DND-41 (cell line): Measurements from ENCODE around the gene RCBTB1.

Experiments used
- ATAC-seq: fragments of 200-7000 bp; cut with Tn5 transposase; 3 replicates; pipeline ENCODE4 v1.9.1; 2021; ENCODE audit warnings: low read depth; ENCODE audit not compliant: insufficient read depth
- DNase-seq: peaks from one replicate; pipeline ENCODE4 v3.0.0-alpha.2; 2020
- H2AFZ ChIP-seq: 2 replicates; pipeline ENCODE4 v1.6.0; 2012; ENCODE audit warnings: low read depth, low read length
- H3K27ac ChIP-seq: 2 replicates; pipeline ENCODE4 v1.5.1; 2012; ENCODE audit warnings: low read length, inconsistent platforms
- H3K27me3 ChIP-seq: fragments of 200-600 bp; sonication (generic); 2 replicates; pipeline ENCODE4 v1.6.0; 2012; ENCODE audit warnings: low read length, mild to moderate bottlenecking, inconsistent platforms; ENCODE audit not compliant: insufficient read depth, poor library complexity
- H3K36me3 ChIP-seq: 2 replicates; pipeline ENCODE4 v1.5.1; 2012; ENCODE audit warnings: low read length, inconsistent platforms; ENCODE audit not compliant: insufficient read depth
- H3K4me1 ChIP-seq: 2 replicates; pipeline ENCODE4 v1.5.1; 2012; ENCODE audit warnings: mild to moderate bottlenecking, low read length; ENCODE audit not compliant: insufficient read depth
- H3K4me2 ChIP-seq: 2 replicates; pipeline ENCODE4 v1.6.0; 2012; ENCODE audit warnings: mild to moderate bottlenecking, moderate library complexity, low read length, inconsistent platforms; ENCODE audit not compliant: insufficient read depth
- H3K4me3 ChIP-seq, 2 experiments: fragments of 200-600 bp in 1 of 2; shearing (Covaris generic) in 1 of 2; 2 replicates each; pipeline ENCODE4 v1.5.1; 2012 to 2016; ENCODE audit warnings: inconsistent platforms in 2 of 2, low read length in 2 of 2, mild to moderate bottlenecking in 2 of 2, low read depth in 1 of 2, moderate library complexity in 1 of 2
- H3K79me2 ChIP-seq: 2 replicates; pipeline ENCODE4 v1.6.0; 2012; ENCODE audit warnings: low read length, inconsistent platforms; ENCODE audit not compliant: insufficient read depth
- H3K9ac ChIP-seq: 2 replicates; pipeline ENCODE4 v1.6.0; 2012; ENCODE audit warnings: low read depth, mild to moderate bottlenecking, inconsistent platforms, low read length, moderate library complexity
- H3K9me3 ChIP-seq: 2 replicates; pipeline ENCODE4 v1.5.1; 2012; ENCODE audit warnings: low read length, moderate library complexity, mild to moderate bottlenecking, inconsistent platforms; ENCODE audit not compliant: insufficient read depth, severe bottlenecking
- H4K20me1 ChIP-seq: 2 replicates; pipeline ENCODE4 v1.6.0; 2012; ENCODE audit warnings: low read length; ENCODE audit not compliant: insufficient read depth
- CTCF ChIP-seq: IDR thresholded peaks from 2 replicates; pipeline ENCODE4 v1.5.1; 2012; ENCODE audit warnings: borderline replicate concordance, low read length, moderate library complexity, mild to moderate bottlenecking; ENCODE audit not compliant: poor library complexity, severe bottlenecking; ENCODE audit errors: extremely low read depth
- EZH2 ChIP-seq: IDR thresholded peaks from 3 replicates; pipeline ENCODE4 v1.6.1; 2012; ENCODE audit warnings: borderline replicate concordance, low read depth, mild to moderate bottlenecking, moderate library complexity, low read length, inconsistent platforms; ENCODE audit not compliant: severe bottlenecking

RCBTB1 gene

DNA sequence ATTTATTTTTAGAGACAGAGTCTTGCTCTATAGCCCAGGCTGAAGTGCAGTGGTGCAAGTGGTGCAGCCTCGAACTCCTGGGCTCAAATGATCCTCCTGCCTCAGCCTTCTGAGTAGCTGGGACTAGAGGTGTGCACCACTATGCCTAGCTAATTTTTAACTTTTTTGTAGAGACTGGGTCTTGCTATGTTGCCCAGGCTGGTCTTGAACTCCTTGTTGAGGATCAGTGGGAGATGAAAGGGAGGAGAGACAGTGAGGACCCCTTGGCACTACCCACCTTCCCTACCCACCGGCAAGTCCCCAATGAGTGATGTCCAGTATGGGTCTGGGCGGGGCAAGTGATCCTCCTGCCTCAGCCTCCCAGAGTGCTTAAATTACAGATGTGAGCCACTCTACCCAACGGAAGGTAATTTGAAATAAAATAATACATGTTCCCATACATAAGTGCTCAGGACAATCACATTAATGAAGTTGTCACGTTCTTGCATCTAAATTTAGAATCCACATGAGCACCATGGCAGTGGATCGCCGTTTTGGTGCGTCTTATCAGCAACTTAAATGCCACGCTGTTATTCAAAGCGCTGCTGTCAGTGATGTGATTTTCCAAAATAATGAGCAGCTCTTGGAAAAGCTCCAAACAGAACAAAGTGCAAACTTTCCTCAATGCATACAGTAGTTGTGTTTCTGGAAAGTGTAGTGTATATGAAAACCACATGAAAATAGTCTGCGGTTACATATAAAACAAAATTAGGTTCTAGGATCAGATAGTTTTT lies 37.0 kb upstream of the RCBTB1 start:
- no peaks in the 10 kb centered on the region for H3K27me3 ChIP-seq
- H3K4me3 ChIP-seq, result no peak overlapping the region
- H2AFZ ChIP-seq, result no peak overlapping the region
- H3K79me2 ChIP-seq, result no peaks in the 10 kb centered on the region
- no peaks in the 10 kb centered on the region for H4K20me1 ChIP-seq
- no peak overlapping the region for H3K9ac ChIP-seq
- no peaks in the 10 kb centered on the region for H3K9me3 ChIP-seq
- H3K4me1 ChIP-seq, result no peaks in the 10 kb centered on the region
- ATAC-seq (no peak), DNase-seq (no peak)
- no peak overlapping the region for H3K27ac ChIP-seq
- TF ChIP-seq CTCF, result no peak
- TF ChIP-seq EZH2, result no peak
- no peaks in the 10 kb centered on the region for H3K36me3 ChIP-seq
- no peak overlapping the region for H3K4me2 ChIP-seq

DNA sequence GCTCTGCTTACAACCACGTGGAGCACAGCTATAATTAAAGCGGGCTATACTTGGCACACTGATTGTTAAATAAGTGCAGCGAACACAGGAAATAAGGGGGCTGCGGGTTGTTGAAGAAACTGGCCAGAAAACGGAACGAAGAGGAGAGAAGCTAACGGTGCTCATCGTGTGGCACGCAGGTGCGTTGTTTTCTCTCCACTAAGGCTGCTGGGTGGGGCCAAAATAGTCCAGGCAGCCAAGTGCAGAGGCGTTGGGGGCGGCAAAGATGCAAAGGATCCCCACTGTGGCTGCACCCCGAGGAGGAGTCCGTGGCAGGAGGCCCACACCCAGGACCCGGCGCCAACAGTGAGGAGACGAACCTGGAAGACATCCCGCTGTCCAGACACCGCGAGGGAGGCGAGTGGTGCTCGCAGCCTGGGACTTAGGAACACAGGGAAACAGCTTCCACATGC lies 34.8 kb upstream of the RCBTB1 start:
- H3K27me3 ChIP-seq, result no peaks in the 10 kb centered on the region
- TF ChIP-seq EZH2 (no peak), CTCF (no peak)
- H3K4me1 ChIP-seq, result no peaks in the 10 kb centered on the region
- H2AFZ ChIP-seq, result no peak overlapping the region
- no peaks in the 10 kb centered on the region for H4K20me1 ChIP-seq
- DNase-seq (no peak), ATAC-seq (no peak)
- no peak overlapping the region for H3K4me3 ChIP-seq
- H3K79me2 ChIP-seq, result no peaks in the 10 kb centered on the region
- no peak overlapping the region for H3K9ac ChIP-seq
- H3K9me3 ChIP-seq, result no peaks in the 10 kb centered on the region
- H3K36me3 ChIP-seq, result no peaks in the 10 kb centered on the region
- H3K27ac ChIP-seq, result no peak overlapping the region
- no peak overlapping the region for H3K4me2 ChIP-seq

DNA sequence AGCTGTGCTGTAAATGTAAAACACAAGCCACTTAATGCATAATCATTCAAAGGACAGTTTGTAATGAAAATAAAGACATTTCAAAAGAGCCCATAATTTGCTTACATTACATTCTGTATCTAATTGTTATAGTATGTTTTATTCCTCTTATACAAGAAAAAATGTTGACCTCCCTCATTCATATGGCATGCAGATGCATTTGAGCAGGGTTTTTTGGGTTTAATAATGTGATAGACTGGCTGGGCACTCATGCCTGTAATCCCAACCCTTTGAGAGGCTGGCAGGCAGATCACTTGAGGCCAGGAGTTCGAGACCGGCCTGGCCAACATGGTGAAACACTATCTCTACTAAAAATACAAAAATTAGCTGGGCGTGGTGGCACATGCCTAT lies 31.3 kb upstream of the RCBTB1 start:
- Histone ChIP-seq H3K9me3 (no peaks in the 10 kb centered on the region), H3K27ac (no peak overlapping the region), H2AFZ (no peak overlapping the region), H3K27me3 (no peaks in the 10 kb centered on the region), H3K79me2 (no peaks in the 10 kb centered on the region), H3K4me3 (no peak overlapping the region), H4K20me1 (no peaks in the 10 kb centered on the region), H3K4me1 (no peaks in the 10 kb centered on the region), H3K9ac (no peak overlapping the region), H3K4me2 (no peak overlapping the region), H3K36me3 (no peaks in the 10 kb centered on the region)
- DNase-seq, result no peak
- ATAC-seq, result no peak
- TF ChIP-seq CTCF (no peak), EZH2 (no peak)
